ENCODE results near the gene EFR3B. TPM values are rescaled to one million over a fixed set of nuclear protein-coding genes. Genes with fewer than 3 reads are reported as not detected.

Gene EFR3B
- total RNA-seq, 1 donor from 2014 or later = 9.0 TPM

- no peaks in the 10 kb centered on the region for H3K9me3 ChIP-seq
- H3K27ac ChIP-seq = no peak overlapping the region
- ATAC-seq = no peak
- H3K4me3 ChIP-seq = no peak overlapping the region
- no peaks in the 10 kb centered on the region for H3K36me3 ChIP-seq
- intact Hi-C loops (cut with DNase I) = no loop called here
- no peak for TF ChIP-seq CTCF (IDR thresholded peaks at IDR 0.05)
- H3K4me1 ChIP-seq = no peaks in the 10 kb centered on the region
- peak; percentile 37 for DNase-seq
- no peaks in the 10 kb centered on the region for H3K27me3 ChIP-seq (ENCODE audit: low read depth)
Measured at GRCh38 chr2:25151718-25152117, 109.8 kb downstream of the EFR3B start.

GRCh38 chr2:25155401-25155800 is 113.5 kb downstream of the EFR3B start:
- no peaks in the 10 kb centered on the region for H3K9me3 ChIP-seq
- intact Hi-C loops (cut with DNase I) = no loop called here
- ATAC-seq (no peak), DNase-seq (peak; percentile 30)
- no peaks in the 10 kb centered on the region for H3K27me3 ChIP-seq (ENCODE audit: low read depth)
- TF ChIP-seq CTCF (IDR thresholded peaks at IDR 0.05) = no peak
- H3K27ac ChIP-seq = no peak overlapping the region
- H3K4me1 ChIP-seq = no peaks in the 10 kb centered on the region
- H3K4me3 ChIP-seq = no peak overlapping the region
- no peaks in the 10 kb centered on the region for H3K36me3 ChIP-seq

- Histone ChIP-seq H3K9me3 (no peaks in the 10 kb centered on the region), H3K4me3 (no peak overlapping the region), H3K4me1 (no peaks in the 10 kb centered on the region), H3K36me3 (no peaks in the 10 kb centered on the region), H3K27me3 (ENCODE audit: low read depth) (no peaks in the 10 kb centered on the region), H3K27ac (no peak overlapping the region)
- TF ChIP-seq CTCF (IDR thresholded peaks at IDR 0.05) = no peak
- DNase-seq (peak; percentile 20), ATAC-seq (no peak)
- intact Hi-C loops (cut with DNase I) = no loop called here
Measured at GRCh38 chr2:25158096-25158852, 116.4 kb downstream of the EFR3B start.

- no peak overlapping the region for H3K27ac ChIP-seq
- intact Hi-C loops (cut with DNase I) = no loop called here
- no peak for TF ChIP-seq CTCF (IDR thresholded peaks at IDR 0.05)
- H3K36me3 ChIP-seq = no peaks in the 10 kb centered on the region
- H3K4me3 ChIP-seq = no peak overlapping the region
- H3K4me1 ChIP-seq = no peaks in the 10 kb centered on the region
- no peaks in the 10 kb centered on the region for H3K9me3 ChIP-seq
- DNase-seq (peak; percentile 26), ATAC-seq (no peak)
- H3K27me3 ChIP-seq (ENCODE audit: low read depth) = peaks cover 5% of the 10 kb centered on the region
Measured at GRCh38 chr2:25159949-25160348, 118.1 kb downstream of the EFR3B start.

GRCh38 chr2:25160376-25160775 is 118.5 kb downstream of the EFR3B start:
- H3K27ac ChIP-seq = no peak overlapping the region
- peak overlapping the region; percentile 62 for H3K4me3 ChIP-seq
- no peaks in the 10 kb centered on the region for H3K4me1 ChIP-seq
- no peaks in the 10 kb centered on the region for H3K36me3 ChIP-seq
- ATAC-seq (no peak), DNase-seq (peak; percentile 29)
- H3K27me3 ChIP-seq (ENCODE audit: low read depth) = peaks cover 7% of the 10 kb centered on the region
- TF ChIP-seq CTCF (IDR thresholded peaks at IDR 0.05) = no peak
- no peaks in the 10 kb centered on the region for H3K9me3 ChIP-seq
- intact Hi-C loops (cut with DNase I) = no loop called here
